ENCODE results near the gene SERAC1.

DNA sequence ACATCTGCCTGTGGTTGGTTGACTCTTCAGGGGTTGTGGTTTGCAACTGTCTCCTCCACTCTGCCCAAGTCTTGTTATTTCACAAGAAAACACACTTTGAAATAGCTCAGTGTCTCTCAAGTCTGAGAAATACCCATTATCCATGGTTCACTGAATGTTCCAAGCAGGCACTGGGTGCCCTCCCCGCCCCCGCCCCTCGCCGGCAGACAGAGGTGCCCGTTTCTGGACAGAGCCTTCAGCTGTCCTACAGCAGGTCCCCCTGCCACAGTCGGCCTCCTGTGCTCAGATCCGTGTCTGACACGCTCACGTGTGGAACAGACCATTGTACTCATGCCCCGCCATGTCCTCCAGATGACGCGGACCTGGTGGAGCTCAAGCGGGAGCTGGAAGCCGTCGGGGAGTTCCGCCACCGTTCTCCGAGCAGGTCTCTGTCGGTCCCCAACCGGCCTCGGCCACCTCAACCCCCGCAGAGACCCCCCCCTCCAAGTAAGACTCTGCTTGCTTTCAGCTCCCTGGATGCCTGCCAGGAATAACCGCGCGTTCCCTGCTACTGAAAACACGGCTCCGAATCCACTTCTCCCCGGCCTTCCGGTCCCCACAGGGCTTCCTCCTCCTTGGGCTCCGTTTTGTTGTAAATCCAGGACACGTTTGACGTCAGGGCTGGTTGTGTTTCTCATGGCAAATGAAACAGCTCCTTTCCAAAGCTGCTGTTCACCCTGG, 81.4 kb downstream of the SERAC1 start:
- TF ChIP-seq, protein P1, sequence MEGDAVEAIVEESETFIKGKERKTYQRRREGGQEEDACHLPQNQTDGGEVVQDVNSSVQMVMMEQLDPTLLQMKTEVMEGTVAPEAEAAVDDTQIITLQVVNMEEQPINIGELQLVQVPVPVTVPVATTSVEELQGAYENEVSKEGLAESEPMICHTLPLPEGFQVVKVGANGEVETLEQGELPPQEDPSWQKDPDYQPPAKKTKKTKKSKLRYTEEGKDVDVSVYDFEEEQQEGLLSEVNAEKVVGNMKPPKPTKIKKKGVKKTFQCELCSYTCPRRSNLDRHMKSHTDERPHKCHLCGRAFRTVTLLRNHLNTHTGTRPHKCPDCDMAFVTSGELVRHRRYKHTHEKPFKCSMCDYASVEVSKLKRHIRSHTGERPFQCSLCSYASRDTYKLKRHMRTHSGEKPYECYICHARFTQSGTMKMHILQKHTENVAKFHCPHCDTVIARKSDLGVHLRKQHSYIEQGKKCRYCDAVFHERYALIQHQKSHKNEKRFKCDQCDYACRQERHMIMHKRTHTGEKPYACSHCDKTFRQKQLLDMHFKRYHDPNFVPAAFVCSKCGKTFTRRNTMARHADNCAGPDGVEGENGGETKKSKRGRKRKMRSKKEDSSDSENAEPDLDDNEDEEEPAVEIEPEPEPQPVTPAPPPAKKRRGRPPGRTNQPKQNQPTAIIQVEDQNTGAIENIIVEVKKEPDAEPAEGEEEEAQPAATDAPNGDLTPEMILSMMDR (conservative IDR thresholded peaks at IDR 0.05), result no peak
- no peak for TF ChIP-seq ZFX (IDR thresholded peaks at IDR 0.05)
